GM19452 (cell line): Measurements from ENCODE around the gene SH2D5.
"Not testable (repeated sequence)": the region's sequence is repeated elsewhere in the genome, so short reads cannot be mapped to it uniquely, and the experiment has no call there.

Source experiments
- ATAC-seq: cut with Tn5 transposase; IDR thresholded peaks from one replicate; pipeline ENCODE4 v1.9.1; 2021; ENCODE audit not compliant: unreplicated experiment

SH2D5 gene

DNA sequence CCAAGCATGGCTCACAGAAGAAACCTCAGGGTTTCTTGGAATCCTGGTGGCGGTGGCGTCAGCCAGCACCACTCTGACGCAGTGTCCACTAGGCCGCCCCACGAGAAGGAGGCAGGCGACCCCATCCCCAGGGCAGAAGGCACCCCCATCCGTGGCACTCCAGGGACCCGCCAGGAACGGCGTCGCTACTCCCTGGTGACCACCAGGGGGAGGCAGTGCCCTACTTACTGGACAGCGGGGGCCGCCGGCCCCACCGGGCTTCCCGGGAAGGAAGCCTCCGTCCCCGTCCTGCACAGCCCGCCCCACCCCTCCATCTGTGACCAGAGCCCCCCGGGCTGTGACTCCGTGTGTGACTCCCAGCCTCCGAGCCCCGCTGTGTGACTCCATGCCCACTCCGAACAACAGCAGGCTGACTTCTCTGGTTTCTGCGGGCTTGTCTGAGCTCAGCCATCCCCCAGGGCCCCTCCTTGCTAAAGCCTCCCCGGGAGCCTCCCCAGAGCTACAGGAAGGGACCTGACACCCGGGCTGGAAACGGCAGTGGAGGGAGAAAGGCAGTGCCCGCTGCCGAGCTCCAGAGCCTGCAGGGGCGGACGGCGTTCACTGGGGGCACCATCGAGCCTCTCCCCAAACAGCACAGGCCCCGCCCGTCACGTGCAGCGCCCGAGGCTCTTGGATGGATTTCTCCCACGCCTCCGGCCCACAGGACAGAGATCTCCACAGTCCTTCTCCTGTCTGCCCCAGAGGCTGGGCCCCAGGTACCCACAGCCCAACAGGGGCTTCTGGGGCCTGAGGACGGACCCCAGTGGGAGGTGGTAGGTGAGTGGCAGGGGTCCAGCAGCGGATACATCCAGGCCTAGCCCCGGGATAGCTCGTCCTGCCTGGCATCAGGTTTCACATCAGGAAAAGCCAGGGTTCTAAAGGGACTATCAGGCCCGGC is 35.8 kb downstream of the SH2D5 start:
- peak; percentile 86 for ATAC-seq

DNA sequence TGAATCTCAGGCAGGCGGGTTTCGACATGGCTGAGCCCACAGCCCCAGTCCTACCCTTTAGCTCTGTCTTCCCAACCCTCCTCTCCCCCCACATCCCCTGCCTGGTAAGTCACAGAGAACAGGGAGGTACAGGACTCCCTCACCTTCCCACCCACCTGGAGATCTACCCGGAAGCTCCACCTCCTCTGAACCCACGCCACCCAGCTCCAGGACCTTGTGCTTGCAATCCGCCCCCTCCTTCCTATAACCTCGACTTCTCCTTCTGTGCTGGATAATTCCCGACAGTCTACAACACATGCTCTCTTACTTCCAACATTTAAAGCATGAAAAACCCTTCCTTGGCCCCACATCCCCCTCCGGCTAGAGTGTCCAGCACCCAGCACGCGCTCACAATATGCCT is 37.0 kb downstream of the SH2D5 start:
- no peak for ATAC-seq

DNA sequence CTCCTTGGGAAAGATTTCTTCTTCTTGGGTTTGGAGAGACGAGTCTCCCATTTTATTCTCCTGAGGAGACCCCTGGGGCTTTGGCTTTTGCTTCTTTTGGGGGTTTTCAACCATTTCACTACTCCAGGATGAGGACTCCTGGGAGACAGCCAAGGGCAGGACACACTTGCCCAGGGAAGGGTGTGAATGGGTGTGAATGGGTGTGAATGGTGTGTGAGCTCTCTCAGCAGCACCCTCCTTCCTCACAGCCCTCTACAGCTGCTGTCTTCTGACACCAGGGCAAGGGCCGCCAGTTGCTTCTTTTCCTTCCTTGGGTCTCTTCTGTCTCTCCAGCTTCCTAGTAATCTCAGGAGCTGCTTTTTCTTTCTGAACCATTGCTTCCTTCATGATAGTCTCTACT is 38.9 kb downstream of the SH2D5 start:
- ATAC-seq, result no peak

DNA sequence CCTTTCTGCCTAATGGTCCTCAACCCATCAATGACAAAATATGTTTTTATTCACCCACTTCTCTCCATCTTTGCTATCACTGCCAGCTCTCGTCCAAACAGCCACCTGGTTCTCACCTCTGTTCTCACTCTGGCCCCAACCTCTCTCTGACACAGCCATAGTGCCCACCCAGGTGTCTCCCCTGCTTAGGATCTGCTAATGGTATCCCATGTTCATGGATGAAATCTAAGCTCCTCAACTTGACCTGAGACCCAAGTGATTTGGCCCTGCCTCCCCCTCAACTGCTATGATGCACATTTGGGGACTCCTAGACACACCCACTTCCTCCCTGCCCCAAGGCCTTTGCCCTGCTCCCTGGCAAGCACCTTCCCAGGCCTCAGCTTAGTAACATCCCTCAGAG is 40.6 kb downstream of the SH2D5 start:
- ATAC-seq, result no peak

DNA sequence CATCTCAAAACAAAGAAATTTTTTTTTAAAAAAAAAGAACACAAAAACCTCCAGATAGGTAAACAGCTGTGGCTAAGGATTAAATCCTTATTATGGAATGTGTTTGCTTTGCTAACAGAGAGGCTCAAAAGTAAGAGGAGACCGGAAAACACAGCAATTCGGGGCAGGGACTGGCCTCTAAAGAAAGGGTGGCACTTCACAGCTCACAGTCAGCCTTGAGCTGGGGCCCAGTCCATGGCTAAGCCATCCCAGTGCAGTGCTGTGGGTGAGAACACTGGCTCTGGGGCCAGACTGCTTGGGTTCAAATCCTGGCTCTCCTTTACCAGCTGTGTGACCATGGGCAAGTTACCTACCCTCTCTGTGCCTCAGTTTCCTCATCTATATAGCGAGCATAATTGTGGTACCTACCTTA is 42.9 kb downstream of the SH2D5 start:
- ATAC-seq, result no peak

- no peak for ATAC-seq
Measured at GRCh38 chr1:20686883-20687725, 45.4 kb downstream of the SH2D5 start.

DNA sequence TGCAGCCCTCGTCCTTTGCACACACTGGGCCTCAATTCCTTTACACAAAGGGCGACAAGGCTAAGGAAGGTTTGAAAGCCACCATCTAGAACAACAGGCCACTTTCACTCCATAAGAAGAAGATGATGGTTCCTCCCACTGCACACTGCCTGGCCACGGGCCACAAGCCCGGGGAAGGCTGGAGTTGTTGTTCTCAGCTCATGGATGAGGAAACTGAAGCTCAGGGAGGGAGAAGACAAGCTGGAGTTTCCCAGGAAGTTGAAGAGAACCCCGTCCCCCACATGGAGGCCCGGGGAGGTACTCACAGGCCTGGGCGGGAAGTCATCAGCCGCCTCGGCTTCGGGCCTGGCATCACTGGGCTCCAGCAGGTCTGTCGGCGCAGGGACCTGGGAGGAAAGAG is 46.8 kb downstream of the SH2D5 start:
- ATAC-seq, result no peak

GRCh38 chr1:20685099-20685662 is 47.3 kb downstream of the SH2D5 start:
- no peak for ATAC-seq

- ATAC-seq, result no peak
Measured at GRCh38 chr1:20684651-20685050, 47.9 kb downstream of the SH2D5 start.

GRCh38 chr1:20684050-20684620 is 48.4 kb downstream of the SH2D5 start:
- no peak for ATAC-seq

GRCh38 chr1:20683614-20684013 is 48.9 kb downstream of the SH2D5 start:
- ATAC-seq, result no peak

- no peak for ATAC-seq
Measured at GRCh38 chr1:20682571-20683236, 49.8 kb downstream of the SH2D5 start.

- no peak for ATAC-seq
Measured at GRCh38 chr1:20681999-20682398, 50.5 kb downstream of the SH2D5 start.

GRCh38 chr1:20680269-20680668 is 52.2 kb downstream of the SH2D5 start:
- ATAC-seq, result no peak

GRCh38 chr1:20678599-20678998 is 53.9 kb downstream of the SH2D5 start:
- no peak for ATAC-seq

- ATAC-seq, result not testable (repeated sequence)
Measured at GRCh38 chr1:20673626-20674025, 58.9 kb downstream of the SH2D5 start.

DNA sequence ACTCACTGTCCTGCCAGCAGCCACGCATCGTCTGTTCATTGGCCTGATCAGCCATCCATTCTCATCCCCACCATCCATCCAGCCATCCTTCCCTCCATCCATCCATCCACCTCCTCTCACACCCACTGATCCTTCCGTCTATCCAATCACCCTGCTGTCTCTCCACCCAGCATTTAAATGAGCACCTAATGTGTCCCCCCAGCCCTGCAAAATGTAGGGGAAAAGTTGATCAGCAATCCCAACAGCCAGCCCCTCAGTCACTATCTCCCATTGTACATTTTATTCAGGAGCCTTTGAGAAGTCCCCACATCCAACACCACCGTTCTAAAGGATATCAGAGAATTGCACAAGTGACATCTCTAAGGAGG is 60.3 kb downstream of the SH2D5 start:
- no peak for ATAC-seq

DNA sequence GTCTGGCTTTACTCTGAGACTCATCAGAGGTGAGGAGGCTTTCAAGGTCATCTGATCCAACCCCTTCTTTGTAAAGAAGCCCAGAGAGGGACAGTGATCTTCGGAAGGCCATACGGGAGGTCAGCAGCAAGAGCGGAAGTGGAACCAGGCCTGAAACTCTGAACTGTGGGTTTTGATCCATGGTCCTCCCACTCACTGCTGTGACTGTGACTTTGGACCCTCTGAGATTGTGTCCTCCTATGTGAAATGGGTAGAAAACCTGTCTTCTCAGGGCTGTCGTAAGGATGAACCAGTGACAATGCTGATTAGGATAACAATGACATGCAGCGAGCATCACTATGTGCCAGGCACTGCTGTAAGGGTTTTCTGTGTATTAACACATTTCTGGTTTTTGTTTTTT is 61.6 kb downstream of the SH2D5 start:
- ATAC-seq, result no peak
